ENCODE results near the gene PAX1. TPM values are rescaled to one million over a fixed set of nuclear protein-coding genes. Genes with fewer than 3 reads are reported as not detected.

The PAX1 gene
- total RNA-seq, 1 experiment from 2014 or later: not detected

DNA sequence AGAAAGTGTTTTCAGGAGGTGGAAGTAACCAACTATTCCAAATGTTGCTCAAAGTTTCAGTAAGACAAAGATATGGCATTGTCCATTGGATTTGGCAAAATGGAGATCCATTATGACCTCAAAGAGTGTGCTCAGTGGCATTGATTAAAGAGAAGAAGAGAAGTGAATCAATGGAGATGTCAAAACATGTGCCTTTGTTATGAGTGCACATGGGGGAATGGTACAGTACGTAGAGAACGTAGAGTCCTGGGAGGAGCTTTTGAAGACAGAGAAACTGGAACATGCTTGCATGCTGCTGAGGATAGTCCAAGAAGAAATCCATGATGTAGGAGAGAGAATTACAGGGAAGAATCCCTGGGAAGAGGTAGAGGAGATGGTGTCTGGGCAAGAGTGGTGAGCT, 42.0 kb upstream of the PAX1 start:
- TF ChIP-seq, protein P1, sequence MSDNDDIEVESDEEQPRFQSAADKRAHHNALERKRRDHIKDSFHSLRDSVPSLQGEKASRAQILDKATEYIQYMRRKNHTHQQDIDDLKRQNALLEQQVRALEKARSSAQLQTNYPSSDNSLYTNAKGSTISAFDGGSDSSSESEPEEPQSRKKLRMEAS (CRISPR knock-in tag; IDR thresholded peaks at IDR 0.05): no peak
- TF ChIP-seq NFE2L1 (CRISPR knock-in tag; IDR thresholded peaks at IDR 0.05) (no peak), NFATC4 (CRISPR knock-in tag; IDR thresholded peaks at IDR 0.05) (no peak), GRHL2 (CRISPR knock-in tag; IDR thresholded peaks at IDR 0.05; ENCODE audit: insufficient replicate concordance, severe bottlenecking) (no peak), MYBL2 (CRISPR knock-in tag; IDR thresholded peaks at IDR 0.05) (no peak), ZNF232 (CRISPR knock-in tag; IDR thresholded peaks at IDR 0.05) (no peak), MXD4 (CRISPR knock-in tag; IDR thresholded peaks at IDR 0.05; ENCODE audit: borderline replicate concordance) (no peak), CBFB (CRISPR knock-in tag; IDR thresholded peaks at IDR 0.05; ENCODE audit: low read depth) (no peak), GABPB1 (CRISPR knock-in tag; IDR thresholded peaks at IDR 0.05) (no peak)
- TF ChIP-seq, protein P2, sequence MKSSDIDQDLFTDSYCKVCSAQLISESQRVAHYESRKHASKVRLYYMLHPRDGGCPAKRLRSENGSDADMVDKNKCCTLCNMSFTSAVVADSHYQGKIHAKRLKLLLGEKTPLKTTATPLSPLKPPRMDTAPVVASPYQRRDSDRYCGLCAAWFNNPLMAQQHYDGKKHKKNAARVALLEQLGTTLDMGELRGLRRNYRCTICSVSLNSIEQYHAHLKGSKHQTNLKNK (CRISPR knock-in tag; IDR thresholded peaks at IDR 0.05): no peak
- ChIA-PET POLR2A (no interaction called here), CTCF (no interaction called here)
- Mint-ChIP-seq H3K4me3 (no peak overlapping the region), H3K4me1 (0 out of 2 replicates have a peak, but pooled peaks cover 3% of the 10 kb centered on the region), H3K9me3 (no peaks in the 10 kb centered on the region), H3K36me3 (no peaks in the 10 kb centered on the region), H3K27me3 (ENCODE audit: low read depth) (no peaks in the 10 kb centered on the region; the same call in 1 of the 2 replicates), H3K27ac (no peak overlapping the region)
- DNase-seq (ENCODE audit: low spot score) (no peak), ATAC-seq (no peak)

GRCh38 chr20:21665687-21666446, 39.6 kb upstream of the PAX1 start:
- DNase-seq (ENCODE audit: low spot score): no peak
- ChIA-PET POLR2A (no interaction called here), CTCF (interaction anchor here (0.5 to 1.3 kb wide), 8 partner anchors 25 to 251 kb away, joined by 3 read pairs; partner anchors contain the start of gene PAX1)
- Mint-ChIP-seq H3K4me1 (0 out of 2 replicates have a peak, but pooled peaks cover 3% of the 10 kb centered on the region), H3K9me3 (no peaks in the 10 kb centered on the region), H3K4me3 (no peak overlapping the region), H3K36me3 (no peaks in the 10 kb centered on the region), H3K27me3 (ENCODE audit: low read depth) (no peaks in the 10 kb centered on the region; the same call in 1 of the 2 replicates), H3K27ac (no peak overlapping the region)
- TF ChIP-seq, protein P3, sequence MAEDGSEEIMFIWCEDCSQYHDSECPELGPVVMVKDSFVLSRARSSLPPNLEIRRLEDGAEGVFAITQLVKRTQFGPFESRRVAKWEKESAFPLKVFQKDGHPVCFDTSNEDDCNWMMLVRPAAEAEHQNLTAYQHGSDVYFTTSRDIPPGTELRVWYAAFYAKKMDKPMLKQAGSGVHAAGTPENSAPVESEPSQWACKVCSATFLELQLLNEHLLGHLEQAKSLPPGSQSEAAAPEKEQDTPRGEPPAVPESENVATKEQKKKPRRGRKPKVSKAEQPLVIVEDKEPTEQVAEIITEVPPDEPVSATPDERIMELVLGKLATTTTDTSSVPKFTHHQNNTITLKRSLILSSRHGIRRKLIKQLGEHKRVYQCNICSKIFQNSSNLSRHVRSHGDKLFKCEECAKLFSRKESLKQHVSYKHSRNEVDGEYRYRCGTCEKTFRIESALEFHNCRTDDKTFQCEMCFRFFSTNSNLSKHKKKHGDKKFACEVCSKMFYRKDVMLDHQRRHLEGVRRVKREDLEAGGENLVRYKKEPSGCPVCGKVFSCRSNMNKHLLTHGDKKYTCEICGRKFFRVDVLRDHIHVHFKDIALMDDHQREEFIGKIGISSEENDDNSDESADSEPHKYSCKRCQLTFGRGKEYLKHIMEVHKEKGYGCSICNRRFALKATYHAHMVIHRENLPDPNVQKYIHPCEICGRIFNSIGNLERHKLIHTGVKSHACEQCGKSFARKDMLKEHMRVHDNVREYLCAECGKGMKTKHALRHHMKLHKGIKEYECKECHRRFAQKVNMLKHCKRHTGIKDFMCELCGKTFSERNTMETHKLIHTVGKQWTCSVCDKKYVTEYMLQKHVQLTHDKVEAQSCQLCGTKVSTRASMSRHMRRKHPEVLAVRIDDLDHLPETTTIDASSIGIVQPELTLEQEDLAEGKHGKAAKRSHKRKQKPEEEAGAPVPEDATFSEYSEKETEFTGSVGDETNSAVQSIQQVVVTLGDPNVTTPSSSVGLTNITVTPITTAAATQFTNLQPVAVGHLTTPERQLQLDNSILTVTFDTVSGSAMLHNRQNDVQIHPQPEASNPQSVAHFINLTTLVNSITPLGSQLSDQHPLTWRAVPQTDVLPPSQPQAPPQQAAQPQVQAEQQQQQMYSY (CRISPR knock-in tag; IDR thresholded peaks at IDR 0.05): no peak
- TF ChIP-seq NR3C1 (CRISPR knock-in tag; conservative IDR thresholded peaks at IDR 0.05; ENCODE audit: low read depth) (no peak), FOXK1 (CRISPR knock-in tag; IDR thresholded peaks at IDR 0.05) (no peak), ZNF396 (CRISPR knock-in tag; IDR thresholded peaks at IDR 0.05; ENCODE audit: borderline replicate concordance) (no peak), FOXP1 (CRISPR knock-in tag; IDR thresholded peaks at IDR 0.05; ENCODE audit: borderline replicate concordance) (no peak), SMAD4 (CRISPR knock-in tag; IDR thresholded peaks at IDR 0.05) (no peak), NFATC4 (CRISPR knock-in tag; IDR thresholded peaks at IDR 0.05) (no peak), CBFB (CRISPR knock-in tag; IDR thresholded peaks at IDR 0.05; ENCODE audit: low read depth) (no peak), RORB (CRISPR knock-in tag; IDR thresholded peaks at IDR 0.05) (no peak), ZNF138 (CRISPR knock-in tag; conservative IDR thresholded peaks at IDR 0.05) (no peak), SOX15 (CRISPR knock-in tag; IDR thresholded peaks at IDR 0.05) (no peak), TP53 (CRISPR knock-in tag; IDR thresholded peaks at IDR 0.05) (no peak)
- TF ChIP-seq, protein P4, sequence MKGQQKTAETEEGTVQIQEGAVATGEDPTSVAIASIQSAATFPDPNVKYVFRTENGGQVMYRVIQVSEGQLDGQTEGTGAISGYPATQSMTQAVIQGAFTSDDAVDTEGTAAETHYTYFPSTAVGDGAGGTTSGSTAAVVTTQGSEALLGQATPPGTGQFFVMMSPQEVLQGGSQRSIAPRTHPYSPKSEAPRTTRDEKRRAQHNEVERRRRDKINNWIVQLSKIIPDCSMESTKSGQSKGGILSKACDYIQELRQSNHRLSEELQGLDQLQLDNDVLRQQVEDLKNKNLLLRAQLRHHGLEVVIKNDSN (CRISPR knock-in tag; IDR thresholded peaks at IDR 0.05): no peak
- TF ChIP-seq, protein P5, sequence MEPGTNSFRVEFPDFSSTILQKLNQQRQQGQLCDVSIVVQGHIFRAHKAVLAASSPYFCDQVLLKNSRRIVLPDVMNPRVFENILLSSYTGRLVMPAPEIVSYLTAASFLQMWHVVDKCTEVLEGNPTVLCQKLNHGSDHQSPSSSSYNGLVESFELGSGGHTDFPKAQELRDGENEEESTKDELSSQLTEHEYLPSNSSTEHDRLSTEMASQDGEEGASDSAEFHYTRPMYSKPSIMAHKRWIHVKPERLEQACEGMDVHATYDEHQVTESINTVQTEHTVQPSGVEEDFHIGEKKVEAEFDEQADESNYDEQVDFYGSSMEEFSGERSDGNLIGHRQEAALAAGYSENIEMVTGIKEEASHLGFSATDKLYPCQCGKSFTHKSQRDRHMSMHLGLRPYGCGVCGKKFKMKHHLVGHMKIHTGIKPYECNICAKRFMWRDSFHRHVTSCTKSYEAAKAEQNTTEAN (CRISPR knock-in tag; IDR thresholded peaks at IDR 0.05): no peak
- TF ChIP-seq, protein P2 (CRISPR knock-in tag; IDR thresholded peaks at IDR 0.05): no peak
- no peak for ATAC-seq

Data from WTC11 (cell line).